Endometrium (tissue), 2 donors: ENCODE data around the gene MTHFD1L.
A peak's percentile ranks its signal among the peaks of the same experiment; 100 is the strongest.
"Not testable (repeated sequence)": the region's sequence is repeated elsewhere in the genome, so short reads cannot be mapped to it uniquely, and the experiment has no call there.

Source experiments
- FAIRE-seq: peaks from 2 replicates; lab custom pipeline; 2012; peaks lifted over from hg19 to GRCh38; lab: Jason Lieb, UNC
- donor health status: control.
- donor health status: control.

MTHFD1L gene

DNA sequence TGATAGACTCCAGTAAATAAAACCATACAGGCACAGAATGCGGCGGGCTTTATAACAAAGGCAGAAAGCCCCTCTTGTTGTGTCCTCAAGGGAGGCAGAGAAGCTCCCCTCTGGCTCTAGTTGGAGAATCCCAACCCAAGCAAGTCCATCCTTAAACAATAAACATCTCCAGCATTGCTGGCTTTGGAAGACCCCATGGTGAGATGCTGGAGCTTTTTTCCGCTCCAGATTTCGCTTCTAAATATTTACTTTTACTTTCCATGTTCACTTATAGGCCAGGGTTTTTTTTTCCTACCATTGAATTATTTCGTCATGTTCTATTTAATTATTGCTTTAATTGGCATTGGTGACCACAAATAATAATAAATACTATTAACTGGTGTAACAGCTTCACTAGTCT is 176.2 kb downstream of the MTHFD1L start:
- no peak for FAIRE-seq

GRCh38 chr6:151042911-151043330 is 177.4 kb downstream of the MTHFD1L start:
- FAIRE-seq: not testable (repeated sequence)

GRCh38 chr6:151043944-151044343 is 178.4 kb downstream of the MTHFD1L start:
- no peak for FAIRE-seq

DNA sequence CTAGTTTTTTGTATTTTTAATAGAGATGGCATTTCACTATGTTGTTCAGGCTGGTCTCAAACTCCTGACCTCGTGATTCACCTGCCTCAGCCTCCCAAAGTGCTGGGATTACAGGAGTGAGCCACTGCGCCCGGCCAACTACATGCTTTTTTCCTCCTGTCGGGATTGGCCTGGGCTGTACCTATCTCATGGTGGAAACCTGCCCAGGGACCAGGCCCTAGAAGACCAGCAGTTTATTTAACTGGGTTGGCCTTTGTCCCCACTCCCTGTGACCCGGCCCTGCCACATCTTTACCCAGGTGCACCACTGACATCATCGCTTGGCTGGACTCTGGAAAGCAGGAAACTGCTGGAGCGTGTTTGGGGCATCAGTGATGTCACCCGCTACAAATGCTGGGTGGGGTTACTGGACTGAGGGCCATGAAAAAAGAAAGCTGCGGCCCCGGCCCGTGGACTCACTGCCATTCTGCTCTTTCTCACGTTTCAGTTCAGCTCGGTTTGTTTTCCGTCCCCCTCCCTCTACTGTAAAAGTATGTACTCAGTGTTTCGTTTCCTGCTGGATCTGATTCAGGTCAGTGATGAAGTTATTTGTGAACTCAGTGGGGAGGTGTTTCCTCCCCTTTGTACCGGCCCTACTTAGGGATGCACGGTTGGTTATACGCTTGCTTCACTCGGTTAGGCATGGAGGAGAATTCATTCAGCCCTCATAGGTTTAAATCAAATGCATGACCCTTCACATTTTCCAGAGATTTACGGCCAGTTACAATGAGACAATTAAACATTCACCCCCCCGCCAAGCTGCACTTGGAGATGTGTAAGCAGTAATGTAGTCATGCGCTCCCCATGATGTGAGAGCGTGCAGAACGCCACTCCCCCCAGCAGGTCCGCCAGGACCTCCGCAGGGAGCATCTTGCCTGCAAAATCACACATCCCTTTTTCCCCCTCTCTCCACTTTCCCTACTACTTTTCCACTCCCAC is 179.3 kb downstream of the MTHFD1L start:
- no peak for FAIRE-seq

GRCh38 chr6:151045511-151046222 is 180.2 kb downstream of the MTHFD1L start:
- not testable (repeated sequence) for FAIRE-seq

DNA sequence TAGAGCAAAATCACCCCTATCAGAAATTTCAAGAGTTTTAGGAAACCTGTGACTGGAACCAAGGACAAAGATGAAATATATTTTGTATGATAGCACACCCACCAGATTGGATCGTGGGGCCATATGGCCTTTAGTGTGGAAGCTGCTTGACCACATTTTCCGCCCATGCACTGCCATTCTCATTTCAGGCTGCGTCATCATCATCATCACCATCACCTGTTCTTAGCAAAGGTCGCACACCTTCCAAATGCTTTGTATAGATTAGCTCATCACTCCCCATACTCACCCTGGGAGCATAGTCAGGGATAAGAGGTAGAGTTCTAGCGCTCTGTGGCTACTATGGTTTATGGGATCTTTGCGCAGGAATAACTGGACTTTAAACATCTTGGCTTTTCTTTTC is 185.7 kb downstream of the MTHFD1L start:
- no peak for FAIRE-seq

DNA sequence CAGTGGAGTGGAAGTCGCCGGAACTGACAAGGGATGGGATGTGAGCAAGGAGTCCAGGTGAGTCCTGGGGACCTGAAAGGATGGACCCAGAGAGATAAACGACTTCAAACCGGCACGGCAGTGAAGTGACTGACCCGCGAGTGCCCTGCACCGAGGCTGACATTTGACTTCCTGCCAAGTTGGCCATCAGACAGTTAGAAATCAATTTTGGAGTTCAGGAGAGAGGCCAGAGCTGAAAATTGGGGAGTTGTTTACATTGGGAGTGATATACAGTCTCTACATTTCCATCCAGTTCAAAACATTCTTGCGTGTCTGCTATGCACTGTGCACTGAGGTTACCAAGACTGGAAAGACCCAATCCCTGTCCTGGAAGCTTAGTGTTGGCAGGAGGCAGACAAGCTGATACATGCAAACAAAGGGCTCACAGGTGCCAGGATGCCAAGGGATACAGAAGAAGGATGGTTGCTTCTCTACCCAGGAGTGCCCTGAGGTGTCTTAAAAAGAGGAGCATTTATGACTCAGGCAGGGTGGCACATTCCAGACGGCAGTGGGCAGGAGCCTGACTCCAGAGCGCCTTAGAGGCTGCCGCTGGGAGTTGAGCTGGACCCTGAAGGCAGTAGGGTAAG is 186.6 kb downstream of the MTHFD1L start:
- no peak for FAIRE-seq

GRCh38 chr6:151054306-151054705 is 188.8 kb downstream of the MTHFD1L start:
- no peak for FAIRE-seq

- no peak for FAIRE-seq
Measured at GRCh38 chr6:151056230-151056907, 190.9 kb downstream of the MTHFD1L start.

DNA sequence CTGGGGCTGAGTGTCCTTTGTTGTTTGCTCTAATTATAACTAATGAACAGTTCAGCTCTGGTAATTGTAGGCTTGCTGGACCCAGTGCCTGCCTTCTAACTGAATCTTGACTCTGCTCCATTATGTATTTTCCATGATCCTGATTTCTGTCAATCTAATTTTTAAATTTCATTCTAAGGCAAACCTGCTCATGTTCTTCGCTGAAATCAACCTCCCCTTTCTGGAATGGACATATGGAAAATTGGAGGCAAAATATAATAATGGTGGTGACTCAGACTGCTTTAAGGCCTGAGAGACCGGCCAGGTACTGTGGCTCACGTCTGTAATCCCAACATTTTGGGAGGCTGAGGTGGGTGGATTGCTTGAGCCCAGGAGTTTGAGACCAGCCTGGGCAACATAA is 191.6 kb downstream of the MTHFD1L start:
- FAIRE-seq: no peak

- FAIRE-seq: no peak
Measured at GRCh38 chr6:151058021-151058733, 192.7 kb downstream of the MTHFD1L start.

DNA sequence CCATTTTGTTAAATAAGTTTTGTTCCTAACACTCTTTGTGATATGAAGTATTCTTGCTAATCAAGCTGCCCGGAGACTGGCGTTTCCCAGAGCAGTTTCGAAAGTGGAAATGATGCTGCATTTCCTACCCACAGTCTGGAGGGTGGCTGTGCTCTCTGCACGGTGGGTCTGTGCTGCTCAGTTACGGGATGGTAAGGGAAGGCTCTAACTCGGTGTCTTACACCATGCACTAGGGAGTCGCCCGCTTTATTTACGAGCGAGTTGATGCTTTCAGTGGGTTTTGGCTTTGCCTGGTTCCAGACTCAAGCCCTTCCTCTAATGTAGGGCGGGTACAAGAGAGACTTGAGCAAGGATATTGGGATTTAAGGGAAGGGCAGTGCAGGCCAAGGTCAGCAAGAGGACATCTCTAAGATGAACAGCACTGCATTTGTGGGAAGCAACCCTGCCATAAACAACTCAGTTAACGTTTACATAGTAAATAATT is 194.2 kb downstream of the MTHFD1L start:
- no peak for FAIRE-seq

- no peak for FAIRE-seq
Measured at GRCh38 chr6:151060096-151060765, 194.7 kb downstream of the MTHFD1L start.

DNA sequence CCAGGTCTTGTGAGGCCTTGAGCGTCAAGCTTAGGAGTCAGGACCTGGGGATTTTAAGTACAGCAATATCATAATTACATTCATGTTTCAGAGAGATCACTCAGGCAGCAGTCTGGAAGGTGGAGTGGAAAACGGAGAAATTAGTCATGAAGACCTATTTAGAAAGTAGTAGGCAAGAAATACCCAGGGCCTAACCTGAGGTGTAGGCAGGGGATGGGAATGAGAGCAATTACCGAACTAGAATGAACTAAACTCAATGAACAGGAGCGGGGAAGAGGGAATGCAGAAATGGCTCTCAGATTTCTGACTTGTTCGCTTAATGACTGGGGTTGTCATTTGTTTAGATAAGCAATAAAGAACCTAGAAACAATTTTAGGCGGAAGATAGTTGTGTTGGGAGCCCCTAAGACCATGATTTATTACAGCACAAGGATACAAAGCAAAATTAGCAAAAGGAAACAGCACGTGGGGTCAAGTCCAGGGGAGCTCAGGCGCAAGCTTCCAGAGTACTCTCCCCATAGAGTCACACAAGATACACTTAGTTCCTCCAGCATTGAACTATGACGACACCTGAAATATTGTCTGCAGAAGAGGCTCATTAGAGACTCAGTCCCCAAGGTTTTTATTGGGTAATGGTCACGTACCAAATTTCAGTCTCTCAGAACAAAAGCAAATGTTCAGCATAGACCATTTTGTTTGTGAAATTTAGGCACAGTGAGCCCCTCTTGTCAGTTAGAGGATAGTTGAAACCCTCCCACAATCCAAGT is 195.4 kb downstream of the MTHFD1L start:
- no peak for FAIRE-seq

GRCh38 chr6:151063352-151063751 is 197.8 kb downstream of the MTHFD1L start:
- peak; percentile 21 for FAIRE-seq

- no peak for FAIRE-seq
Measured at GRCh38 chr6:151063842-151064647, 198.5 kb downstream of the MTHFD1L start.

GRCh38 chr6:151065027-151065815 is 199.7 kb downstream of the MTHFD1L start:
- no peak for FAIRE-seq
